ENCODE measurements around the gene CHD5. TPM values are rescaled to one million over a fixed set of nuclear protein-coding genes. Genes with fewer than 3 reads are reported as not detected.

Gene CHD5
- total RNA-seq, 1 experiment from 2014 or later: 6.1 TPM

GRCh38 chr1:6113116-6113515, 67.0 kb downstream of the CHD5 start:
- no peak overlapping the region for H3K4me2 ChIP-seq (ENCODE audit: low read length)
- no peaks in the 10 kb centered on the region for H3K36me3 ChIP-seq (ENCODE audit: control insufficient read depth in 1 of 2, insufficient read depth in 2 of 2, low read length in 2 of 2)
- H3K27me3 ChIP-seq (ENCODE audit: insufficient read depth, low read length): no peaks in the 10 kb centered on the region
- H3K4me3 ChIP-seq (replicated peaks in 1 of 2; ENCODE audit: low read depth in 1 of 2, low read length in 2 of 2): no peak overlapping the region
- ChIA-PET POLR2A (no interaction called here), RAD21 (ENCODE audit: low non-redundant PET in 1 of 2, low total read pairs in 2 of 2, uncharacterized antibody in 2 of 2, unreplicated experiment in 2 of 2) (interaction anchor here in 1 of 2 experiments (0.6 kb wide), 1 partner anchor 103 kb away, joined by 3 read pairs; no protein-coding TSS in a partner anchor), CTCF (no interaction called here)
- H3K79me2 ChIP-seq (ENCODE audit: insufficient read depth, low read length): no peaks in the 10 kb centered on the region
- intact Hi-C loops (cut with micrococcal nuclease): no loop called here
- H3K9me2 ChIP-seq (ENCODE audit: insufficient read depth): no peaks in the 10 kb centered on the region
- H3K9ac ChIP-seq (ENCODE audit: low read length): no peak overlapping the region
- no peaks in the 10 kb centered on the region for H4K20me1 ChIP-seq (ENCODE audit: insufficient read depth)
- TF ChIP-seq FOSL1 (IDR thresholded peaks at IDR 0.05; ENCODE audit: low read depth): no peak
- H3K4me1 ChIP-seq (ENCODE audit: control insufficient read depth in 1 of 2, insufficient read depth in 2 of 2, low read length in 2 of 2): peaks cover 0 to 4% of the 10 kb centered on the region in 2 experiments; a peak in 1 of 4 replicates
- H2AFZ ChIP-seq (ENCODE audit: low read depth, low read length, poor library complexity, severe bottlenecking): no peak overlapping the region
- DNase-seq (ENCODE audit: low read depth, low spot score) (no peak), ATAC-seq (no peak)
- H3K27ac ChIP-seq (ENCODE audit: low read depth, low read length): no peak overlapping the region
- peaks cover 0 to 6% of the 10 kb centered on the region in 2 experiments; a peak in 1 of 4 replicates for H3K9me3 ChIP-seq (ENCODE audit: control insufficient read depth in 1 of 2, insufficient read depth in 1 of 2, low read depth in 1 of 2, low read length in 2 of 2)
- BruUV-seq (replicated peaks): no TSS peak

- POLR2A ChIA-PET: no interaction called here
- no peaks in the 10 kb centered on the region for H3K9me2 ChIP-seq (ENCODE audit: insufficient read depth)
- CTCF ChIA-PET: no interaction called here
- no peaks in the 10 kb centered on the region for H3K79me2 ChIP-seq (ENCODE audit: insufficient read depth, low read length)
- no peak for ATAC-seq
- peaks cover 0 to 3% of the 10 kb centered on the region in 2 experiments; a peak in 1 of 4 replicates for H3K9me3 ChIP-seq (ENCODE audit: control insufficient read depth in 1 of 2, insufficient read depth in 1 of 2, low read depth in 1 of 2, low read length in 2 of 2)
- no peak for DNase-seq (ENCODE audit: low read depth, low spot score)
- no peak overlapping the region for H3K4me3 ChIP-seq (replicated peaks in 1 of 2; ENCODE audit: low read depth in 1 of 2, low read length in 2 of 2)
- peaks cover 0 to 4% of the 10 kb centered on the region in 2 experiments; a peak in 1 of 4 replicates for H3K4me1 ChIP-seq (ENCODE audit: control insufficient read depth in 1 of 2, insufficient read depth in 2 of 2, low read length in 2 of 2)
- no peaks in the 10 kb centered on the region for H3K27me3 ChIP-seq (ENCODE audit: insufficient read depth, low read length)
- H2AFZ ChIP-seq (ENCODE audit: low read depth, low read length, poor library complexity, severe bottlenecking): no peak overlapping the region
- RAD21 ChIA-PET (ENCODE audit: low non-redundant PET in 1 of 2, low total read pairs in 2 of 2, uncharacterized antibody in 2 of 2, unreplicated experiment in 2 of 2): no interaction called here
- H4K20me1 ChIP-seq (ENCODE audit: insufficient read depth): no peaks in the 10 kb centered on the region
- no peak for TF ChIP-seq EZH2phosphoT487 (IDR thresholded peaks at IDR 0.05; ENCODE audit: borderline replicate concordance)
- BruUV-seq (replicated peaks): no TSS peak
- intact Hi-C loops (cut with micrococcal nuclease): no loop called here
- H3K9ac ChIP-seq (ENCODE audit: low read length): no peak overlapping the region
- H3K36me3 ChIP-seq (ENCODE audit: control insufficient read depth in 1 of 2, insufficient read depth in 2 of 2, low read length in 2 of 2): no peaks in the 10 kb centered on the region
- H3K4me2 ChIP-seq (ENCODE audit: low read length): no peak overlapping the region
- no peak overlapping the region for H3K27ac ChIP-seq (ENCODE audit: low read depth, low read length)
Measured at GRCh38 chr1:6112690-6113005, 67.5 kb downstream of the CHD5 start.
